WTC11 (cell line): ENCODE results near the gene TMIE.

ENCODE experiments used
- JUN ChIP-seq: sonication (generic); formaldehyde crosslinking; IDR thresholded peaks from 2 replicates; pipeline ENCODE4 v1.8.0; 2023; ENCODE audit warnings: mild to moderate bottlenecking, missing genetic modification reagents
- PRDM15 ChIP-seq: sonication (generic); formaldehyde crosslinking; IDR thresholded peaks from 2 replicates; pipeline ENCODE4 v1.8.0; 2022; ENCODE audit warnings: missing genetic modification reagents
- TCF7 ChIP-seq: sonication (generic); formaldehyde crosslinking; IDR thresholded peaks from 2 replicates; pipeline ENCODE4 v1.8.0; 2022; ENCODE audit warnings: mild to moderate bottlenecking, low read depth, missing genetic modification reagents, moderate library complexity

- TF ChIP-seq PRDM15 (no peak), JUN (CRISPR knock-in tag) (no peak), TCF7 (CRISPR knock-in tag) (no peak)
These were observed 3.9 kb downstream of the TMIE start for GRCh38 chr3:46705022-46705530.
